NCI-H1092 treated with DMSO at 0.1 percent for 48 hours (cell line): Measurements from ENCODE around the gene SLCO2A1.

Experiments used
- DNase-seq: peaks from one replicate; lab custom pipeline; 2025; lab: John Stamatoyannopoulos, UW

The SLCO2A1 gene

GRCh38 chr3:133899311-133899710 is 130.4 kb downstream of the SLCO2A1 start:
- DNase-seq = no peak

DNA sequence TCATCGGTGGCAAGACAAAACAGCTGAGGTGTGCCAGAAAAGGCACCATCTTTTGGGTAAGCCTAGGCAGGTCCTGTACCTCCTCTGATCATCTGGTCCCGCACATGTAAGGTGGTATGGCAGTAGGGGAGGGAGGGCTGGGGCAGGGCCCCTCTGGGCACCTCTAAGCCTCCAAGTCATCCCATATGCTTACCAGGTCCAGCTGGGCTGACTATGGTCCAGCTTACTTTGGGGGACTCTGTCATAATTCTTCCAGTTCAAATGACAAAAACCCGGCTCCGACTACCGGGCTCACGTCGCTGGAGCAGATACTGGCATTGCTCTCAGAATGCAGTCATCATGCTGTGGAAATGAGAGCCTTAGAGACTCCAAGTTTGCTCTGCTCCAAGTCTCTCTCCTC is 132.2 kb downstream of the SLCO2A1 start:
- DNase-seq = no peak

DNA sequence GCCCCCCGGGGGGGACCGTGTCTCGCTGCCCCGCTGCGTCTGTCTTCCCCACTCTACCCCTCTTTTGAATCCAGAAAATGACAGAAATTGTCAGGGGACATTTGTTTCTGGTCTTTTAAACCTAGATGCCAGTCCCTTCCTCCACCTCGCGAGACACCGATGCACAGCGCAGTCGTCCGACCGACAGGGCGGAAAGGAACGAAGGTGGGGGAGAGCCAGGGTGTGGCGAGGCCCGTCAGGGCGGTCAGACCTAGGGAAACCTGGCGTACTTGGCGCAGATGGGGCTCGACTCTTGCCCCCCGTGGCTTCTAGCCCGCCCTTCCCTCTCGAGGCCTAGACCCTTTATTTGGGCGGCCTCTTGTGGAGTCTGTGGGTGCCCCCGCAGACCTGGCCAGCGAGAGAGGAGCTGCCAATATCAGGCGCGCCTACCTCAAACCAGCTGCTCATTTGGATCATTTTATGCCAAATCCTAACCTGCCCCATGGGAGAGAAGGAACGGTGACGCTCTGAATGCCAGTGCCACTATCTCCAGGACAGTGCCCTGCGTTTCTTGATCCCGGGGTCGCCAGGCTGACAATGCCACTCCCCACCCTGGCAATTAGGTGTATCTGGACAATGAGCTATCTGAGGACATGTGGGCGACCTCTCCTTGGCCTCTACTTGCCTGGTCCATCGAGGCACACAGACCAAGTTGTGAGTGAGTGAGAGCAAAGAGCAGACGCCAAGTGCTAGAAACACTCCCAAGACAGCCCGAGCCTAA is 133.5 kb downstream of the SLCO2A1 start:
- DNase-seq = peak; percentile 36

GRCh38 chr3:133895208-133896001 is 134.3 kb downstream of the SLCO2A1 start, which contains the start of gene RAB6B:
Gene RAB6B (minus strand): TSS chr3:133895882. CDS start chr3:133895466, 416 bp downstream.
- DNase-seq = peak; percentile 36

DNA sequence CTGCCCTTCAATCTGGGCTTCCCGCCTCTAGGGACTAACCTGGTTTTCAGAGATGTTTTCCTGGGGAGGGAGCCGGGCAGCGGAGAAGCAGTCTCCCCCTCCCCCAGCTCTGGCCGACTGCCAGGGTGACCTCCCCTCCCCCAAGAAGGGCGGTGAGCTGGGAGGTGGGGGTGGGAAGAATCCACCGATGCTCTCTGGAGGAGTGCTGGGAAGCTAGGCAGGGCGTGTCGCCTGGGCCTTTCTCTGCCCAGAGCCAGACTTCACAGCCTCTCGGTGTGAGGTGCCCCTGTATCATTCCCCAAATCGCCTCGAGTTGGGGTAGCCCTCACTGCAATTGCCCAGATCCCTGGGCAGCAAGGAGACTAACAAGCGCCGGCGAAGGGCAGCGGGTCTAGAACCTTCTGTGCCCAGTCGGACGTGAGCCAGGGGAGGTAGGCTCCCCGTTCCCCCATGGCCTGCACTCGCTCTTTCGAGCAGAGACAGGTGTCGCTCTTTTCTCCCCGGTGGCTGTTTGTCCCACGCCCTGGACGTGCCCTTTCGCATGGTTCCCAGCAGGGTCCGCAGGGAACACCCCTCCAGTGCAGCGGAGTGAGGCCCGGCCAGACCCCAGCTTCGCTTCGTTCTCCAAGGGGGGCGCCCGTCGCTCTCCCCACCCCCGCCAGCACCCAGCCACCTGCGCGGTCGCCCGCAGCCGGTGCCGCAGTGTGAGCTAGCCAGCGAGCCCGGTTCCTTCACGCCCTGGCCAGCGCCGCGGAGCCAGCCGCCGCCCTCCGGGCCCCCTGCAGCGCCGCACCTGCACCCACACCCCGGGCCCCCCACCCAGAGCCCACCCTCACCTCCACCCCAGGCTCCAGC is 135.1 kb downstream of the SLCO2A1 start:
- peak; percentile 8 for DNase-seq

- DNase-seq = no peak
Observed at GRCh38 chr3:133893683-133894352, 135.9 kb downstream of the SLCO2A1 start.

DNA sequence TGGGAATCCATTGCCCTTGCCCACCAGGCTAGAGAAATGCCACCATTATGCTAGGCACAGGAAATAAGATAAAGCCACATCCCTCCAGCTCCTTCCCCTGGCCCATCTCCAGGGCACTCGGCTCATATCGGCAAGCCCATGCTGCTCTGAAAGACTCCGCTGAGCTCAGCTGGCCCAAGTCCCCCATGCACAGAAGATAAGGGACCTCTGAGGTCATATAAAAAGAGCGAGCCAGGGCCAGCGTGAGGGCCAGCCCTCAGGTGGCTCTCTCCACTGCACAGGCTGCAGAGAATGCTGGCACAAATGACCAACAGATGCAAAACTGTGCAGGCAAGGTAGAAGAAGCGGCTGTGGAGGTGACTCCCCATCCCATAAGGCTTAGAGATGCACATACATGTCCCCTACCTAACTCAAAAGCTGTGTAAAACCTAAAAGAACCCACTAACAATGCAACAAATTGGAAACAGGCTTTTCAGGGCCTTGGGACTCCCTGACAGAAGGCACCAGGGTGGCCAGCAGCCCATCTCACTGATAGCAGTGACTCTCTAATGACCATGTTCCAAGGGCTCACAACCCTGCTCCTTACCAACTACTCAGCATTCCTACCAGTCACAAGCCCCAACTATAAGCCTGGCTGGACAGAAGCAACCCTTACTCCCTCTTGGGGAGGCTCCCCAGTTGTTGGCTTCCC is 137.0 kb downstream of the SLCO2A1 start:
- DNase-seq = no peak

DNA sequence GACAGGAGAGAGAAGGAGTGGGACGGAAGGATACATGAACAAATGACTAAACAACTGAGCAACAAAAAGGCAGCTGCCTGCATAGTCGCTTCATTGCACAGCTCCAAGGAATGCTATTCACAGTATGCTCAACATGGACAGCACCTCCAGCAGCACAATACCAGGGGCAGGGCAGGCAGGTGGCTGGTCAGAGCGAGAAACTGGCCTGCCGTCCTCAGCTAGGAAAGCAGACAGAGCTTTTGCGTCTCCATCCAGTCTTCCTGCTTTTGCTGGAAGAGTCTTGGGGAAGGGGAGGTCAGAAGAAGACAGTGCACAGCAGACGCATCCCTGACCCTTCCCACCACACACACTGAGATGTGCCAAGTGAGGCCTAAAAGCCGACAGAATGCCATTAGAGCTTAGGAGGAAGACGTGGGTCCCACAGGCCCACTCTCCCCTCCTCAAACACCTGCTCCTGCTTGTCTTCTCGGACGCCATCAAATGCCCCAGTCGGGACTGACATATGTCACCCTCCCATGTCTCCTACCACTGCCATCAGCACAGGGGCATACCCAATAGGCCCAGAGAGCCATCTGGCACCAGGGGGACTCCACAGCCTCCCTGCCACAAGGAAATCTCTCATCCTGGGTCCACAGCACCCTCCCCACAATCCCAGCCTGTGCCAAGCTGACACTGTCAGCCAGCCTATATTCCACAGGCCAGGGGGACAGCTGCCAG is 137.9 kb downstream of the SLCO2A1 start:
- no peak for DNase-seq

DNA sequence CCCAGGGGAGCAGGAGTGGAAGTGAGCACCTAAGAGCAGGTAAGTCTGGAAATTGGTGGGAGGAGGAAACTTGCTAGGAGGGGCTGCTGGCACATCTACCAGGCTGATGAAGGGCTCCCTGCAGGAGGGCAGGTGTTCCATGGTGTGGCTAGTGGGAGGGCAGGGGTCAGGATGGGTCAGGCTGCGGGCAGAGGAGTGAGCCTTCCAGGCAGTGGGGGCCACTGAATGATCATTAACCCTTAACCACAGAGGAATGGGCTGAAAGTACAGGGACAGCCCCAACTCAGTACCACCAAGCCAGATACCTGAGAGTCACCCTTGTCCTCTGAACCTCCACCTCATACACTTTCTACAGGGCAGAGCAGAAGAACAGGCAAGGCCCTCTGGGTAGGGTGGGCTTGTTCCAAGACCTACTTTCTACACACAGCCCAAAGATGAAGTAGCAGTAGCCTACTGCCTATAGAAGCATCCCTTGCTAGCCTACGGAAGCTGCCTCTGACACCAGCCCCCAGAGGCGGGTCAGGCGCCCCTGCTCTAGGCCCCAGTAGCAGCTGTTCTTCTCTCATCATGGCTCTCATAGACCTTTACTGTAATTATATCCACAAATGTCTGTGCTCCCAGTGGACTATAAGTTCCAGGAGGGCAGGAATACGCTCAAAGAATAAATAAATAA is 138.6 kb downstream of the SLCO2A1 start:
- DNase-seq = no peak

GRCh38 chr3:133890037-133890436 is 139.7 kb downstream of the SLCO2A1 start:
- DNase-seq = no peak

DNA sequence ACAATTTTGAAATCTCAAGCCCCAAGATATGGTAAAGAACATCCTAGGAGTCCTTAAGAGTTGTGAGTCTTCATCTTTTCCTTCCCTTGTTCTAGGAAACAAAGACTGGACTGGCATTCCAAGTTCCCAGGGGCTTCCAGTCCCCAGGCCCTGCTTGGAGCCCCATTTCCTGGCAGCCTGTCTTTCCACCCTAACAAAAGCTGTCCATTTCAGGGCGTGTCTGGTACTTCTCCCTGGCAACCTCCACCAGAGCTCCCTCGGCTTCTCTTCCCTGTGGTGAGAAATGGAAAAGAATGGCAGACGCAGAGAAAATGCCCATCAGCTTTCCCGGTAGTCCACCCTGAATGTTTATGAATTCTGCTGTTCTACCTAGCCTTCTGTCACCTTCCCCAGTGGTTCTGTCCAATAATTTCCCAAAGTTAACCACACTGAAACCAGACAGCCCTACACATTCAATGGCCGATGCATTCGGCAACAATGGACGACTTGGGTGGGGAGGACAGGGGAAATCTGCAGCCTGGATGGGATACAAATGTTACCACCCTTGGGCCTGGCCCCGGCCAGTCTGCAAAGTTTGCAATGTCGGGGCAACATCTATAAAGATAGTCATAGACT is 140.9 kb downstream of the SLCO2A1 start:
- DNase-seq = no peak

- DNase-seq = no peak
Observed at GRCh38 chr3:133887803-133888703, 141.7 kb downstream of the SLCO2A1 start.

DNA sequence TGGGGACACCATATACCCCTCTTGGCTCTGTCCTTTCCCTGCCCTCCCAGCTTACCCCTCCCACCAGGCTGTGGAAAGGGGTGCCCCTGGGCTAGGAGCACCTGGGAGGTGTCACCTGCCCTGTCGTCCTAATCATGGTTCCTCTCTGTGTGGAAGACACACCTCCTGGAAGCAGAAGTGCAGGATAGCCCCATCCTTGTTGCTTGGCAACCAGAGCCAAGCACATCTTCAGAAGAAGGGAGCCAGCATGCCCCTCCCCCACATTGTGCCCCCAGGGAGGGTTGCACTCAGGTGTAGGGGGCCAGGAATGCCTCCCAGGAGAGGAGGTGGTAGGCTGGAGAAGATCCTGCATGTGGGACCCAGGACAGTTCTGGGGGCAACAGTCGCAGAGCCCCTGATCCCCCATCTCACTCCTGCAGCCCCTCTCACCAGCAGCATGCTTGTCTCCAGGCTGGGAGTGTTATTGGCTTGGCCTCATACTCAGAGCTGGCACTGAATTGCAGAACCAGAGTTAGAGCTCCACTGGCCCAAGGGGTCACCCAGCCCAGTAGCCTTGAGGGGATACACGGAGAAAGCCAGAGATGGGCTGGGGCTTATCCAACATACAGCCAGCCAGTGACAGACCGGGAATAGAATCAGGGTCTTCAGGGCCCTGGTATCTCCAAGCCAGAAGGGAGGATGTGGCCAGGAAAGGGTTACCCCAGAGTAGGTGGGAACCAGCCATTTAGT is 142.5 kb downstream of the SLCO2A1 start:
- DNase-seq = no peak

- no peak for DNase-seq
Observed at GRCh38 chr3:133886031-133886722, 143.5 kb downstream of the SLCO2A1 start.

DNA sequence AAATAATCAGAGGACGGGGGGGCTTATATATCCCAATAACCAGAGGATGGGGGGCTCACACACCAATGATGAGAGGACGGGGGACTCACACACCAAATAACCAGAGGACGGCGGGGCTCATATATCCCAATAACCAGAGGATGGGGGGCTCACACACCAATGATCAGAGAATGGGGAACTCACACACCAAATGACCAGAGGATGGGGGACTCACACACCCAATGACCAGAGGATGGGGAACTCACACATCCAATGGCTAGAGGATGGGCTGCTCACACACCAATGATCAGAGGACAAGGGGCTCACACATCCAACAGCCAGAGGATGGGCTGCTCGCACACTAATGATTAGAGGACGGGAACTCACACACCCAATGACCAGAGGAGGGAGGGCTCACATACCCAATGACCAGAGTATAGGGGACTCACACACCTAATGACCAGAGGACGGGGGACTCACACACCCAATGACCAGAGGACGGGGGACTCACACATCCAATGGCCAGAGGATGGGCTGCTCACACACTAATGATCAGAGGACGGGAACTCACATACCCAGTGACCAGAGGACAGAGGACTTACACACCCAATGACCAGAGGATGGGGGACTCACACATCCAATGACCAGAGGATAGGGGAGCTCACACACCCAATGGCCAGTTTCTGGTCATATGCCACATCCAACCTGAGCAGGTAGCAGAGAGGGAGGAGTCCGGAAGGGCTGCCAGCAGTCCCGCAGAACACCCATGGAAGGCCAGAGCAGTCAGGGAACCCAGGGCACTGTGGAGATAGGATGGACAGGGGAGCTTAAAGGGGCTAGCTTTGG is 144.6 kb downstream of the SLCO2A1 start:
- DNase-seq = no peak
